Parathyroid adenoma (tissue), 2 donors: ENCODE results near the gene CCL15.
"Not testable (repeated sequence)": the region's sequence is repeated elsewhere in the genome, so short reads cannot be mapped to it uniquely, and the experiment has no call there.

ENCODE experiments used
- H2AFZ ChIP-seq: fragments of 300-600 bp; sonication (generic); one replicate; pipeline ENCODE4 v1.7.0; 2017; ENCODE audit warnings: antibody characterized with exemption, mild to moderate bottlenecking
- H3K27ac ChIP-seq: fragments of 300-600 bp; sonication (generic); one replicate; pipeline ENCODE4 v1.7.0; 2017
- H3K27me3 ChIP-seq: fragments of 300-600 bp; sonication (generic); one replicate; pipeline ENCODE4 v1.7.0; 2017; ENCODE audit warnings: low read length; ENCODE audit not compliant: control insufficient read depth, insufficient read depth
- H3K36me3 ChIP-seq: fragments of 300-600 bp; sonication (generic); one replicate; pipeline ENCODE4 v1.7.0; 2017; ENCODE audit warnings: low read length; ENCODE audit not compliant: control insufficient read depth, insufficient read depth
- H3K4me1 ChIP-seq: fragments of 300-600 bp; sonication (generic); one replicate; pipeline ENCODE4 v1.7.0; 2017; ENCODE audit warnings: control low read depth
- H3K4me2 ChIP-seq: fragments of 300-600 bp; sonication (generic); one replicate; pipeline ENCODE4 v1.7.0; 2017; ENCODE audit warnings: low read length
- H3K4me3 ChIP-seq: fragments of 300-600 bp; sonication (generic); one replicate; pipeline ENCODE4 v1.7.0; 2017; ENCODE audit warnings: low read depth, low read length
- H3K79me2 ChIP-seq: fragments of 300-600 bp; sonication (generic); one replicate; pipeline ENCODE4 v1.7.0; 2017; ENCODE audit warnings: control low read depth
- H3K9ac ChIP-seq: fragments of 300-600 bp; sonication (generic); one replicate; pipeline ENCODE4 v1.7.0; 2017; ENCODE audit warnings: mild to moderate bottlenecking
- H3K9me3 ChIP-seq: fragments of 300-600 bp; sonication (generic); one replicate; pipeline ENCODE4 v1.7.0; 2017; ENCODE audit warnings: low read length; ENCODE audit not compliant: control insufficient read depth
- TF ChIP-seq, protein P1 (sequence below): fragments of 300-600 bp; sonication (generic); IDR thresholded peaks from one replicate; pipeline ENCODE4 v1.7.0; 2017; ENCODE audit warnings: antibody characterized with exemption, mild to moderate bottlenecking
- donor health status: primary hyperparathyroidism.

Gene CCL15

DNA sequence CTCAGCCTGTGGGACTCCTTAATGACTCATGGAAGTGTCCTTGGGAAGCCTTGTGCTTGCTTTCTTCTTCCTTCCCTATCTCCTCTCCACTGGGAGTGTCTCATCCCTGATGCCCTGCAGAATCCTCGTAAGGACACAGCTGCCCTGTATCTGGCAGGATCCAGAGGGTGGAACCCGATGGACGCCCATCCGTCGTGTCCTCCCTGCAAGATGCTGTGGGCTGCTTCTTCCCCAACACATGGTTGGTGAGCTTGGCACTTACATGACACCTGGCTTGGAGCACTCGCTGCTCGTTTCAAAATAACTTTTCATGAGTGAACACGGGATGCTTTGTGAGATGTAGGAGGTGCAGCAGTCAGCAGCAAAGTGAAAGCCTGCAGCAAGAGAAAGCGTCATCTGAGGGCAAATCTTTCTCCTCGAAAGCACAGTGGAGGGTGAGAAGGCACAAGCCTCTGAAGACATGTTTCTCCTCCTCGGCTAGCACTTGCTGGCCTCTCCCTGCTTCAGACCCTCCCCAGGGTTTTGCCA is 3.3 kb downstream of the CCL15 start:
- no peaks in the 10 kb centered on the region for H3K36me3 ChIP-seq
- no peaks in the 10 kb centered on the region for H3K27me3 ChIP-seq
- H3K4me1 ChIP-seq, result no peaks in the 10 kb centered on the region
- no peak overlapping the region for H3K9ac ChIP-seq
- H3K4me3 ChIP-seq, result no peak overlapping the region
- no peaks in the 10 kb centered on the region for H3K9me3 ChIP-seq
- no peak overlapping the region for H3K4me2 ChIP-seq
- H2AFZ ChIP-seq, result no peak overlapping the region
- no peak overlapping the region for H3K27ac ChIP-seq
- no peaks in the 10 kb centered on the region for H3K79me2 ChIP-seq
- TF ChIP-seq, protein P1, sequence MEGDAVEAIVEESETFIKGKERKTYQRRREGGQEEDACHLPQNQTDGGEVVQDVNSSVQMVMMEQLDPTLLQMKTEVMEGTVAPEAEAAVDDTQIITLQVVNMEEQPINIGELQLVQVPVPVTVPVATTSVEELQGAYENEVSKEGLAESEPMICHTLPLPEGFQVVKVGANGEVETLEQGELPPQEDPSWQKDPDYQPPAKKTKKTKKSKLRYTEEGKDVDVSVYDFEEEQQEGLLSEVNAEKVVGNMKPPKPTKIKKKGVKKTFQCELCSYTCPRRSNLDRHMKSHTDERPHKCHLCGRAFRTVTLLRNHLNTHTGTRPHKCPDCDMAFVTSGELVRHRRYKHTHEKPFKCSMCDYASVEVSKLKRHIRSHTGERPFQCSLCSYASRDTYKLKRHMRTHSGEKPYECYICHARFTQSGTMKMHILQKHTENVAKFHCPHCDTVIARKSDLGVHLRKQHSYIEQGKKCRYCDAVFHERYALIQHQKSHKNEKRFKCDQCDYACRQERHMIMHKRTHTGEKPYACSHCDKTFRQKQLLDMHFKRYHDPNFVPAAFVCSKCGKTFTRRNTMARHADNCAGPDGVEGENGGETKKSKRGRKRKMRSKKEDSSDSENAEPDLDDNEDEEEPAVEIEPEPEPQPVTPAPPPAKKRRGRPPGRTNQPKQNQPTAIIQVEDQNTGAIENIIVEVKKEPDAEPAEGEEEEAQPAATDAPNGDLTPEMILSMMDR, result no peak

DNA sequence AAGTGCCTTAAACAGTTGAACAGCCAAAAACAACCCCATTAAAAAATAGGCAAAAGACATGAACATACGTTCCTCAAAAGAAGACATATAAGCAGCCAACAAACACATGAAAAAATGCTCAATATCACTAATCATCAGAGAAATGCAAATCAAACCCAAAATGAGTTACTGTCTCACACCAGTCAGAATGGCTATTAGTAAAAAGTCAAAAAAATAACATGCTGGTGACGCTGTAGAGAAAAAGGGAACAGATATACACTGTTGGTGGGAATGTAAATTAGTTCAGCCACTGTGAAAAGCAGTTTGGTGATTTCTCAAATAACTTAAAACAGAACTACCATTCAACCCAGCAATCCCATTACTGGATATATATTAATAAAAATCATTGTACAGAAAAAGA is 6.0 kb downstream of the CCL15 start:
- H3K27me3 ChIP-seq, H2AFZ ChIP-seq, H3K79me2 ChIP-seq, H3K9ac ChIP-seq, H3K4me2 ChIP-seq, H3K27ac ChIP-seq, H3K4me3 ChIP-seq, H3K9me3 ChIP-seq, H3K36me3 ChIP-seq, H3K4me1 ChIP-seq: not testable (repeated sequence)

DNA sequence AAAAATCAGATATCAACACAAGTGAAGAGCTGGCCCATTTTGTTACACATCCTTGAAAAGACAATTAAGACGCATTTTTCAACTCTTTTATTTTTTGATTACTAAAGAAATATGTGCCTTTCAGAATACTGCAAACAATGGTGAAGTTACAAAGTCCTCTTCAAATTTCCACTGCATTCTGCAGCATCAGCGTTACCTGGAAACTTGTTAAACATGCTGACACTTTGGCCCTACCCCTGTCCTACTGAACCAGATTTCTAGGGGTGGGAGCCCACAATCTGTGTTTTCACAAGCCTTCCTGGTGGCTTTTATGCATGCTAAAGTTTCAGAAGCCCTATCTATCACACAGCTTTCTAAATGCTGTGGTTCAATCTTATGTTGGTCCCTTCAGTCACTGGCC is 10.3 kb downstream of the CCL15 start:
- Histone ChIP-seq H3K4me3 (no peak overlapping the region), H3K4me1 (no peaks in the 10 kb centered on the region), H3K36me3 (no peaks in the 10 kb centered on the region), H3K4me2 (no peak overlapping the region), H2AFZ (no peak overlapping the region), H3K9me3 (no peaks in the 10 kb centered on the region), H3K79me2 (no peaks in the 10 kb centered on the region), H3K27ac (no peak overlapping the region), H3K9ac (no peak overlapping the region), H3K27me3 (no peaks in the 10 kb centered on the region)
- TF ChIP-seq, protein P1, result no peak

DNA sequence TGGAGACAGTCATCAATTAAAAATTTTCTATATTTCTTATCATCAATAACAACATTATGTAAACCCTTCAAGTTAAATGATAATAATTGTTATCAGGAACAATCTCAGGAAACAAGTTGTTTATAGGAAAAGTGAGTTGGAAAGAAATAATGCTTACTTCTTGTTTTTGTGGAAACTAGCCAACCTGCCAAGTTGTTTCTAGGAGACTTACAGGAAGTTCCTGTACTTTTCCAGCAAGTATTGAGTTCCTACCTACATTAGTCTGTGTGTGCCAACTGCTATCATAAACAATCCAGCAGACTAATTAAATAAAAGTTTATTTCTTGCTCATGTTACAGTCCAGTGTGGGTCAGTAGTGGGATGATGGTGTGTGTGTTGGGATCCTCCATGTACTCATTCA is 13.2 kb downstream of the CCL15 start:
- Histone ChIP-seq H3K4me2 (no peak overlapping the region), H2AFZ (no peak overlapping the region), H3K36me3 (no peaks in the 10 kb centered on the region), H3K9me3 (no peaks in the 10 kb centered on the region), H3K27me3 (no peaks in the 10 kb centered on the region), H3K4me1 (no peaks in the 10 kb centered on the region), H3K9ac (no peak overlapping the region), H3K4me3 (no peak overlapping the region), H3K79me2 (no peaks in the 10 kb centered on the region), H3K27ac (no peak overlapping the region)
- TF ChIP-seq, protein P1, result no peak

DNA sequence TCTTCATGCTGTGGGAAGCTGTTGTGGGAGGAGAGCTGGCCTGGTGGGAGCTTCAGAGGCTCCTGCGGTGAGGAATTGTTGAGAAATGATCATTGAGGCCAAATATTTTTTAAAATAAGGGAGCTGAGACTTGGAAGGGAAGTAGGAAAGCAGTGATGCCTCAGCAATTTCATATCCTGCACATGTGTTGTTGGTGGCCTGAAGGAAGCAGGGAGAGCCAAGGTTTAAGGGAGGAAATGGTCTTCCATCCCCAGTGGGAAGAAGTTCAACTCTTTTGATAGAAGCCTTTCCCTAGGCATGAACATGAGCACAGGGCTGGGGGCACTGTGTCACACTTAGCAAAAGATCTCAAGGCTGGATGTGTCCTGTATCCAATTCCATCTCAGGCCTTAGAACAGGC is 14.7 kb downstream of the CCL15 start, which contains the start of gene CCL14:
Gene CCL14, minus strand, starts transcription at position 87 of the 400 bp plus-strand sequence. Its CDS starts 80 bp downstream, at position 7.
- Histone ChIP-seq H3K9me3 (no peaks in the 10 kb centered on the region), H2AFZ (no peak within 1 kb of the TSS), H3K79me2 (no peaks in the 10 kb centered on the region), H3K27ac (peak within 1 kb of the TSS; percentile 6), H3K4me2 (no peak within 1 kb of the TSS), H3K36me3 (no peaks in the 10 kb centered on the region), H3K9ac (no peak within 1 kb of the TSS), H3K4me3 (peak within 1 kb of the TSS; percentile 13), H3K27me3 (no peaks in the 10 kb centered on the region), H3K4me1 (no peaks in the 10 kb centered on the region)
- TF ChIP-seq, protein P1, result no peak
